GM12892 (cell line): Measurements from ENCODE around the gene LCN15.

Experiments used
- POLR2AphosphoS5 ChIP-seq: IDR thresholded peaks from 2 replicates; pipeline ENCODE4 v1.6.1; 2011; ENCODE audit warnings: low read depth, low read length, control low read depth
- TAF1 ChIP-seq: IDR thresholded peaks from 2 replicates; pipeline ENCODE4 v1.6.1; 2011; ENCODE audit warnings: low read depth, mild to moderate bottlenecking, control low read depth, low read length, borderline replicate concordance

- TF ChIP-seq TAF1 (no peak), POLR2AphosphoS5 (no peak)
Measured at GRCh38 chr9:136710543-136710942, 53.8 kb downstream of the LCN15 start.
